GM19397 (cell line): ENCODE data around the gene AIMP2.
"Not testable (repeated sequence)": the region's sequence is repeated elsewhere in the genome, so short reads cannot be mapped to it uniquely, and the experiment has no call there.

ENCODE experiments used
- ATAC-seq: cut with Tn5 transposase; IDR thresholded peaks from one replicate; pipeline ENCODE4 v1.9.1; 2021; ENCODE audit warnings: mild to moderate bottlenecking, moderate library complexity; ENCODE audit not compliant: unreplicated experiment

Gene AIMP2

DNA sequence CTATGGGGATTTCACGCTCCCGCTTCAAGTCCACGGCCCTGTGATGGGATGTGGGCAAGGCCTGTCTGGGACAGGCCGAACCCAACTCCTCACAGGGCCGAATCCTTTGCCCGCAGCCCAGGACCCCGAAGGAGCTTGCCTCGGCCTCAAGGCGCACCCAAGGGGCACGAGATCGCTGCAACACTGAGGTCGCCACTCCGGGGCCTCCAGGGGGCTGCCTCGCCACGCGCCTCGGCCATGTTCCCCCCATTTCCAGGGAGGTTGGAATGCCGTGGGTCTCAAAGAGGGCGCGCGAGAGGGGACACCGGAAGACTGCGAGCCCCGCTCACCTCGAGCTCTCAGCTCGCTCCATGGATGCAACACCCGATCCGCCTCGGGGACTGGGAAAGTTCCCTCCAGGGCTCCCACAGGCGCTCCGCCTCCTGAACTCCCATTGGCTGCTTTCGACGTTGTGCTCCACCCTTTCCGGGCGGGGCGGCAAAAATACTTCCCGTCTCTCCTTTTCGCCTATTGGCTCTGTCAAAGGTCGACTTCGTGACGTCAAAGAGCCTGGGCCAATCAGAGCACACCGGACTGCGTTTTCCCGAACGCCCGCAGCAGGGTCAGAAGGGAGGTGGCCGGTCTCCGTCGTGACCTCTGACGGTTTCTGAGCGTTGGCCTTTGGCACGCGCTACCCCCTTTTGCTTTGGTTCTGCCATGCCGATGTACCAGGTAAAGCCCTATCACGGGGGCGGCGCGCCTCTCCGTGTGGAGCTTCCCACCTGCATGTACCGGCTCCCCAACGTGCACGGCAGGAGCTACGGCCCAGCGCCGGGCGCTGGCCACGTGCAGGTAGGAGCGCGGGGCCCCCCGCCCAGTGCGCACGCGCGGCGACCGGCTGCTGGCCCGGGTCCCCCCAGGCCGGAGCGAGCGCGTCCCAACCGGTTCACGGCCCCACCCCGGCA, at the start of gene AIMP2, which contains the start of gene PMS2:
AIMP2 (plus strand) TSS at position 605 of the 944 bp plus-strand sequence; CDS start at position 697, 92 bp downstream.
PMS2 (minus strand) TSS at position 382 of the 944 bp plus-strand sequence; CDS start at position 352, 30 bp downstream.
- peak; percentile 94 for ATAC-seq

DNA sequence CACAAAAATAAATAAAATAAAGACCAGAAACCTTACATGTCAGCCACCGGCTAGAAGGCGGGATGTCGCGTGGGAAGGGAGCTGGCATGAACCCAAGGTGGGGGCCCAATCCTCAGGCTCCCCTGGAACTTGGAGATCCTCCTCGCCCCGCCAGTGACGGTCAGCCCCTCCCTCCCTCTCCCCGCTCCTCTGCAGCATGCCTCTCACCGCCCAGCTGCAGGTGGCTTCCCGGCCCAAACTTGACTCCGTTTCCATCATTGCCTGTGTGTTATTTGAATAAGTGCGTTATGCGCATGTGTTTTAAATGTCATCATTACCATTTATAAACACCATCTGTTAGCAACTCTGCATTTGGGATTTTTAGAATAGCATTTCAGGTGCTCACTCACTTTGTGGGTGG, 45.9 kb upstream of the AIMP2 start:
- ATAC-seq, result not testable (repeated sequence)

DNA sequence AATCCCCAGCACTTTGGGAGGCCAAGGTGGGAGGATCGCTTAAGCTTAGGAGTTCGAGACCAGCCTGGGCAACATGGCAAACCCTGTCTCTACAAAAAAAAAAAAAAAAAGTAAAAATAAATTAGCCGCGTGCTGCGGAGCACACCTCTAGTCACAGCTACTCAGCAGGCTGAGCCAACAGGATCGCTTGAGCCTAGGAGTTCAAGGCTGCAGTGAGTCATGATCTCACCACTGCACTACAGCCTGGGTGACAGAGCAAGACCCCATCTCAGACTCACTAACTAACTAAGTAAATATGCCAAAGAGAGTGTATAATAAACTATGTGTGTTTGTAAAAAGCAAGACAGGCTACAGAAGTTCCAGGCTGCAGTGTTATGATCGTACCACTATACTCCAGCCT, 45.3 kb upstream of the AIMP2 start:
- not testable (repeated sequence) for ATAC-seq

DNA sequence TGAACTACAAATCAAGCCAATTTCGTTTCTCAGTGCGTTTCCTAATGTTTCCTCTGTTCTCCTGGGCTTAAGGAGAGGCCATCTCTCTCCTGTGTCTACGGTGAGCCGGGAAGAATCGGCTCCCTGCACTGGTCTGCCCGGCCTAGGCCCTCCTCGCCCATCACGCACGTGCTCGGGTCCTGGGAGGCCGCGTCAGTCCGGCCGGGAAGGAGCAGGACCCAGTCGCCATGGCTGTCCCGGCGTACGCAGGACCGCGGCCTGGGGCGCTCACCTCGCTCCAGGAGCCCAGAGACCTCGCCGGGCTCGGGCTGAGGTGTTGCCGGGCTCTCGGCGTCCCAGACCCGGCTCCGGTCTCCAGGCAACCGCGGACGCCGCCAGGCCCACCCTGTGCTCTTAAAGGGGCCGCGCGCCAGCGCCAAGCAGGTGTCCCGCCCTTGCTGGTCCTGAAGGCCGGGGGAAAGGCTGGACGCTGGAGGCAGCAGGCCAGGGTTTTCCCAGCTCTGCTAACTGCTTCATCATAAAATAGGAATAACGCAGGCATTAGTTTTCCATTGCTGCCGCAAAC, 38.6 kb upstream of the AIMP2 start, which contains the start of gene RSPH10B:
RSPH10B (minus strand) TSS at position 343 of the 565 bp plus-strand sequence. CDS start 3,573 bp downstream, outside the sequence.
- ATAC-seq, result not testable (repeated sequence)

DNA sequence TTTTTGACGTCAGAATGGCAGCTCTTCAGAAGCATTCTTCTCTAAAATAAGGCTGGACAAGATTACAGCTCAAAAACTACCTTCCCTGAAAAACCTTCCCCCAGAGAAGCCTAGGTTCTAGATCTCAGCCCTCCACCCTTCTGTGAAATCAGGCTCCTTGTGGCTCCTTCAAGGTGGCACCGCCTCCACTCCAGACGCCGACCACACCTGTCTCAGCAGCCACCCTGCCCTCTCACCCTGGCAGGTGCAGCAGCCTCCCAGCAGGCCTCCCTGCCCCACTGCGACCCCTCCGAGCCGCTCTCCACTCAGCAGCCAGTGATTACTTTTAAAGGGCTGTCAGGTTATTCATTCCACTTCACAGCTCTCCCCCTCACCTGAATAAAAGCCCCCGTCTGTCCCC, 35.5 kb upstream of the AIMP2 start:
- not testable (repeated sequence) for ATAC-seq

DNA sequence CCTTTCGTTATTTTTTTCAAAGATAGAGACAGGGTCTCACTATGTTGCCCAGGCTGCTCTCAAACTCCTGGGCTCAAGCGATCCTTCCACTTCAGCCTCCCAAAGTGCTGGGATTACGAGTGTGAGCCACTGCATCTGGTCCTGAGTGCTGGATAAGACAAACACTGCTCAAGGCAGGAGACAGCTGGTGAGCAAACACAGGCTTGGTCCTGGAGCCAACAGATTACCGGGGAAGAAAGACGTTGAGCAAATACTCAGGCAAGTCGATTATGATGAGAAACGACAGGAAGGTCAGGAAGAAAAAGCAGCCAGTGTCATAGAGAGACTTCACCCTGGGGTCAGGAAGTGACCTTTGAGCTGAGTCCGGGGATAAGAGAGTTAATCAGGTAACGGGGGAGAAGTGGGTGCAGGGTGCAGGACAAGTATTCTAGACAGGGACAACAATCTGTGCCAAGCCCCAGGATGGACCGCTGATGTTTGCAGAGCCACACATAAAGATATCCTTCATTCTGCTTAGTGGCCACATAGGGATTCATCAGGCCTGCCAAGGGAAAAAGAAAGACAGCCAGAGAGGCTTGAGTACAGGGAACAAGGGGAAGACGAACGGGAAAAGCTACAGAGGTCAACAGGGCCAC, 29.3 kb upstream of the AIMP2 start:
- ATAC-seq, result not testable (repeated sequence)

DNA sequence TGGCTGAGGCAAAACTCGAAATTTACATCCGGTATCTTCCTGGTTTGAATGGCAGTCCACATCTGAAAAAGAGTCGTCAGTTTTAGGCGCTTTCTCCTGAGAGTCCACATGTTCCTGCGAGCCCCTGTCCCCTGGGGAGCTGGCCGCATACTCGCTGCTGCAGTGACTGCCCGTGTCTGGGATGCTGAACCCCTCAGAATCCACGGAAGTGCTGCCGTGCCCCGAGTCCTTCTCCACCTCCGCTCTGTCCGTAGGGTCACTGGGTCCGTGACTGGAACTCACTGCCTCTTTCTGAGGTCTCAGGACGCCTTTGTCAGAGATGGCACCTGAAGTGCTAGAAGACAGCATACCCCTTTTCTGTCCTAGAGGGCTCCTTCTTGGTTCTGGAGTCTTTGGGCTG, 22.0 kb upstream of the AIMP2 start:
- ATAC-seq, result not testable (repeated sequence)

DNA sequence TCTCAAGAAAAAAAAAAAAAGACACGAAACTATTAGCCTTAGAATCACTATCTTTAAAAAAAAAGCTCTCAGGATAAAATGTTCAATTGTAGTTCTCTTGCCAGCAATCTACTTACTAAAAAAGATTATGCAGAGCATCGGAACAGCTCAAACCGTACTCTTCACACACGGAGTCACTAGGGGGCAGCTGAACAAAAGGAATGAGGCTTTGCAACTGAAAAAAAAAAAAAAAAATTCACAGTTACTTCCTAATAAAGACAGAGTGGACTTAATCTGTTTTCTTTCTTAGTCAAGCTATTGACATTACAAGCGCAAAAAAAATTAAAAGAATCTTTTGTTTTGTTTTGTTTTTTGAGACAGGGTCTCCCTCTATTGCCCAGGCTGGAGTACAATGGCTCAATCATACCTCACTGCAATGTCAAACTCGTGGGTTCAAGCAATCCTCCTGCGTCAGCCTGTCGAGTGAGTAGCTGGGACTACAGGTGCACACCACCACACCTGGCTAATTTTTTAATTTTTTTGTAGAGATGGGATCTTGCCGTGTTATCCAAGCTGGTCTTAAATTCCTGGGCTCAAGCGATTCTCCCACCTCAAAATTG, 11.8 kb upstream of the AIMP2 start:
- ATAC-seq, result no peak

DNA sequence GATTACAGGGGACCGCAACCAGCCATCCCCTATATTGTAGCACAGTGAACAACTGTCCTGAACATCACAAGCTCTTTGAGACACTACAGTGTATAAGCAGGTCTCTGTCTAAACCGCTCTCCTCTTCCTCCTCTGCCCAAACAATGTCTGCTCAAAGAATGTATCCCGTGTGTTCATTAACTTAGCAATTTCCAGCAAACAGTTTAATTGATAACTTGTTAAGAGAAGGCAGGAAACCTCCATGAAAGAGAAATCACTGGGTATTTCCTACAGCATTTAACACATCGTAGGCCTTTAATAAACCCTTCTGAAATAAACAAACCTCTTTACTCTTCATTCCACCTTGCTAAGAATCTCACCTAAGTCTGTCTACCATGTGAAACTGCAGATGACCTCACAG, 1.7 kb upstream of the AIMP2 start:
- no peak for ATAC-seq

DNA sequence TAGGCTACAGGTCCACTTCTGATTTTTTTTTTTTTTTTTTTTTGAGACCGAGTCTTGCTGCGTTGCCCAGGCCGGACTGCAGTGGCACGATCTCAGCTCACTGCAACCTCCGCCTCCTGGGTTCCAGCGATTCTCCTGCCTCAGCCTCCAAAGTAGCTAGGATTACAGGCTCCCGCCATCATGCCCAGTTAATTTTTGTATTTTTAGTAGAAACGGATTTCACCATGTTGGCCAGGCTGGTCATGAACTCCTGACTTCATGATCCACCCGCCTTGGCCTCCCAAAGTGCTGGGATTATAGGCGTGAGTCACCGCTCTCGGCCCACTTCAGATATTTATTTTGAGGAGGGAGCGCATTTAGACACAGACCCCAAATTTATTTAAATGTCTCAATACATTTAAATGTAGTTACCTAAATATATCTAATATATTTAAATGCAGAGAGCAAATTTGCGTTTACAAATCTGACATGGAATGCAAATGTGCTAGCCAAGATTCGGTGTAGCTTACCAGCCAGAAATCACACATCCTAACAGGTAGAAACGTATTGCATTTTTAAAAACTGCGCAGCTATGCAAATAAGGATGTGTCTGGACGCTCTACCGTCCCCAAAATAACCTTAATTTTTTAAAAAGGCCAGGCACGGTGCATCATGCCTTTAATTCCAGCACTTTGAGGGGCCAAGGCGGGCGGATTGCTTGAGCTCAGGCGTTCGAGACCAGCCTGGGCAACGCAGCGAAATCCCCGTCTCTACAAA, 1.1 kb upstream of the AIMP2 start:
- ATAC-seq, result not testable (repeated sequence)

DNA sequence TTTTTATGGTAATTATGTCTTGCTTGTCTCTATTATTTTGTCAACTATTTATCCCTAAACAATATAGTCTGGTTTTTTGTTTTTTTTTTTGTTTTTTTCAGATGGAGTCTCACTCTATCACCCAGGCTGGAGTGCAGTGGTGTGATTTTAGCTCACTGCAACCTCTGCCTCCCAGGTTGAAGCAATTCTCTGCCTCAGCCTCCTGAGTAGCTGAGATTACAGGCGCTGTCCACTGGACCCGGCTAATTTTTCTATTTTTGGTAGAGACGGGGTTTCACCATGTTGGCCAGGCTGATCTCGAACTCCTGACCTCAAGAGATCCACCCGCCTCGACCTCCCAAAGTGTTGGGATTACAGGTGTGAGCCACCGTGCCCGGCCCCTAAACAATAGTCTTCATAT, 1.3 kb downstream of the AIMP2 start:
- not testable (repeated sequence) for ATAC-seq

DNA sequence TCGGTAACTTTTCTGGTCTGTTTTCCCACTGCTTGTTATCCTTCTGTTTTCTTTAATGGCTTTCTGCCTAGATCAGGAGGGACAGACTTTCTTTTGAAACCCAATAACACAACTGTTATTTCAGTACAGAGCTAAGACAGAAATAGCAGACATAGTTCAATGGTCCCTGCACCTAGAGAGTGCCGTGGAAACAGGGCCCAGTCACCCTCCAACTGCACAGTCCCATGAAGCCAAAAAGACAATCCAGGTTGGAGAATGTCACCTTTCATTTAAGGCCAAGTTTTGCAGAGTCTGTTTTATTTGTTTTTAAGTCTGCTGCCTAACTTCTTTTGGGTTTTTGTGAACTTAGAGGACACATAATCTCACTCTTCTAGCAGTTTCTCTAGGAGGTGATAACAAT, 2.5 kb downstream of the AIMP2 start:
- no peak for ATAC-seq

DNA sequence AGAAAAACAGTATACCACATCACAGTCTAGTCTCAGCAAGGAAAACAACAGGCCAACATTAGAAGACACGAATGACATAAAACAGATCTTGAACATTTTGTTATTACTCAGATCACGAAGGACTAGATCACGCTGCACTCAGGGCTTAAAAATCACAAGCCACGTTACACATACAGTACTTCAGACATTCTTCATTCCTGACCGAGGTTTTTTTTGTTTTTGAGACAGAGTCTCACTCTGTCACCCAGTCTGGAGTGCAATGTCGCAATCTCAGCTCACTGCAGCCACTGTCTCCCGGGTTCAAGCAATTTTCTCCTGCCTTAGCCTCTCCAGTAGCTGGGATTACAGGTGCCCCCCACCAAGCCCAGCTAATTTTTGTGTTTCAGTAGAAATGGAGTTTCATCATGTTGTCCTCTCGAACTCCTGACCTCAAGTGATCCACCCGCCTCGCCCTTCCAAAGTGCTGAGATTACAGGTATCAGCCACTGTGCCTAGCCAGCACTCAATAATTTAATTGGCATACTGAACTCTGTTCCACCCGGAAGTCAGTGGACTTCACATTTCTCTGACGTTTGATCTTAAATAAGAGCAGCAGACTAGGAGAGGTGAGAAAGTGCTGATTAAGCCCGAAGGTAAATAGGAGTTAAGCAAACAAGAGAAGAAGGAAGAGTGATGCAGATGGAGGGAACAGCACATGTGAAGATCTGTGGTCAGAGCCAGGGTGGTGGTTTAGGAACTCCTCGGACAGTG, 3.5 kb downstream of the AIMP2 start:
- no peak for ATAC-seq

DNA sequence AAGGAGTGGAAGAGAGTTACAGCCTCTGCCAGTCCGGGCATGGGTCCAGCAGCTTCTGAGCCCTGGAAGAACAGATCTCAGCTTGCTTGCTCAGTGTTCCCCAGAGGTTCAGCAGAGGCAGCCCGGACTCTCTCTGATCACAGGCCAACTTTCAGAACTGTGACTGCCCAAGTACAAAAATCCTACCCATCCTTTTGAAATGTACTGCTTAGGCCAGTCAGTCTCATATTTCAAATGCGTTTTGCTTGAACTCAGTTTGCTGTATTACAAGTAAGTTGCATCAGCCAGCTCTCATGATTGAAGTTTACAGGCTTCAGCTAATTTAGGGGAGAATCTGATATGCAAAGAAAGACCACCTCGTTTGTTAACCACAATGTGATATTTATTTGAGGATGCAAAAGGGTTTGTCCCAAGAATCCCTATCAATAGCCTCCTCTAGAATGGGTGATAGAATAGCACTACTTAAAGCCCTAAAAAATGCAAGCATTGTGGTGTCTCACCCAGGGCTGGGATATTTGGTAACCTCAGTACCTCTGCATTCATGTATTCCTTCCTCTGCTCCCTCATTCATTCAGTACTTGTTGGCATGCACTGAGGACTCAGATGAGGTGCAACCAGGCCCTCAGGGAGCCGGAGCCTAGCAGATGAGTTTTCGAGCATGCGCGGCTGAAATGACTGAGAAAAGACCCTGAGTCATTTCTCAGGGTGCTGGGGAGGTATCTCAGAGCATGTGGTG, 7.0 kb downstream of the AIMP2 start:
- no peak for ATAC-seq

DNA sequence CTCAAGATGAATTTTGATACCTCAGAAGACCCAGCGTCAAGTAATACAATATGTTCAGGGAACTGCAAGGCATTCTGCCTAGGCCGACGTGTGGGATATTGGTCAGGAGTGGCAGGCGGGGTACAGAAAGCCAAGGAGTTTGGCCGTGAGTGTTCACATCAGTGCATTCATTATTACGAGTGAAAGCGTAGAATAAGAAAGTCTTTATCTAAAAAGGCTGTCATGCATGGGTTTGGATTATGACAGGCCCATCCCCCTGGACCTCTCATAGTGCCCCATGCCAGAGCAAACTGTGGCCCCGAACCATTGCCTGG, 7.5 kb downstream of the AIMP2 start:
- no peak for ATAC-seq

DNA sequence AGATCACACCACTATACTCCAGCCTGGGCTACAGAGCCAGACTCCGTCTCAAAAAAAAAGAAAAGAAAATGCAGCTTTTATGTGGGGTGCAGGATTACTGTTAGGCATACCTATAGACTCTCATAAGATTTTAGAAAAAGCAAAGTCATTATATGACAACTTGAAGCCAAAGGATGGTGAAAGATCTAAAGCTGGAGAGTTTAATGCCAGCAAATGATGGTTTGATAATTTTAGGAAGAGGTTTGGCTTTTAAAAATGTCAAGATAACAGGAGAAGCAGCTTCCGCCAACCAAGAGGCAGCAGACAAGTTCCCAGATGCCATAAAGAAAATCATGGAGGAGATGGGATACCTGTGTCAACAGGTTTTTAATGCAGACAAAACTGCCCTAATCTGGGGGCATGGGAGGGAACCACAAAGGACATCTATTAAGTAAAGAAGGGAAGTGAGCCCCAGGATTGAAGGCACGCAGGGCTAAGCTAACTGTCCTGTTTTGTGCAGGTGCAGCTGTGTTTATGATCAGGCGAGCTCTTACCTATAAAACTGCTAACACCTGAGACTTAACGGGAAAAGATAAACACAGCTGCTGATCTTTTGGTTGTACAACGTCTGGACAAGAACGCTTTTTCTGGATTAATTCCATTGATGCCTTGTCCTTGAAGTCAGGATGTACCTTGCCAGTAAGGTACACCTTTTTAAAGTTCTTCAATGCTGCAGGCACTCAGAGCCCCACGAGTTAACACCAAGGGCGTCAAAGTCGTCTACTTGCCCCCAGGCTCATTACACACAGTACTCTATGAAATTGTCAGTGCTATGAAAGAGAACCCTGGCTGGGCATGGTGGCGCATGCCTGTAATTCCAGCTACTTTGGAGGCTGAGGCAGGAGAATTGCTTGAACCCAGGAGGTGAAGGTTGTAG, 11.6 kb downstream of the AIMP2 start:
- ATAC-seq, result no peak

DNA sequence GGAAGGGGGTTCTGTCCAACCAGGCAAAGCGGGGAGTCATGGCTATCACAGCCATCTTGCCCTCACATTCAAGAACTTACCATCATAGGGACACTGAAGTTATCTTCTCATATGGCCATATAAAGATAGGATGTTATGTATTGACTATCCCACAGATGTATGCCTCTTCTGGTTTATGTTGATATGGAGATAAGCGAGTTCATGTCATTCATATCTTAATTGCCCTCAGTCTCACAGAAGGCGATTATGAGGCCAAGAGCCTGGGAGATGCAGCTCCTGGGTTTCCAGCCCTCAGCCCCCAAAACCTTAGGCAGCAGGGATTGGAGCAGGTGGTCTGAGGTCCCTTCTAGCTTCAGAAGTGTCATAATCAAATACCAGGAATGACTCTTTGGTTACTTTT, 13.6 kb downstream of the AIMP2 start:
- no peak for ATAC-seq

DNA sequence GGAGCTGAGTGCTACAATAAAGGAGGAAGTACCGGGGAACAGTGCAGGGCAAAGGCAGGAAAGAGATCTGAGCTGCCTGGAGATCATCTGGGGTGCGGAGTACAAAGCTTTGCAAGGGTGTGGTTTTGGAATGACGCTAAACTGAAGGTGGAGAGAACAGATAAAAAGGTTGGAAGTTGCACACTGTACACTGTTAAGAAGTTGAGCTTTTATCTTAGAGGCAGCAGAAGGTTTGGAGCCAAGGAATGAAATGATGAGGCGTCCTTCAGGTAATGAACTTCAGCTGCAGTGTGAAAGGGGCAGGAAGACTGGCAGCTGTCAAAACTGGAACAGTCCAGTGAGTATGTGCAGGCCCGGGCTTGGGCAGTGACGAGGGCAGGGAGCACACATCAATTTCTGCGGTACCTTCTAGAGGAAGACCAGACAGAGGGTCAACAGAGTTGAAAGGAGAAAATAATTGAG, 14.9 kb downstream of the AIMP2 start:
- ATAC-seq, result no peak
